ENCODE results near the gene AGFG2. TPM values are rescaled to one million over a fixed set of nuclear protein-coding genes. Genes with fewer than 3 reads are reported as not detected.
"Not testable (repeated sequence)": the region's sequence is repeated elsewhere in the genome, so short reads cannot be mapped to it uniquely, and the experiment has no call there.

AGFG2 gene
- total RNA-seq, 1 donor from 2014 or later: 22.9 TPM

DNA sequence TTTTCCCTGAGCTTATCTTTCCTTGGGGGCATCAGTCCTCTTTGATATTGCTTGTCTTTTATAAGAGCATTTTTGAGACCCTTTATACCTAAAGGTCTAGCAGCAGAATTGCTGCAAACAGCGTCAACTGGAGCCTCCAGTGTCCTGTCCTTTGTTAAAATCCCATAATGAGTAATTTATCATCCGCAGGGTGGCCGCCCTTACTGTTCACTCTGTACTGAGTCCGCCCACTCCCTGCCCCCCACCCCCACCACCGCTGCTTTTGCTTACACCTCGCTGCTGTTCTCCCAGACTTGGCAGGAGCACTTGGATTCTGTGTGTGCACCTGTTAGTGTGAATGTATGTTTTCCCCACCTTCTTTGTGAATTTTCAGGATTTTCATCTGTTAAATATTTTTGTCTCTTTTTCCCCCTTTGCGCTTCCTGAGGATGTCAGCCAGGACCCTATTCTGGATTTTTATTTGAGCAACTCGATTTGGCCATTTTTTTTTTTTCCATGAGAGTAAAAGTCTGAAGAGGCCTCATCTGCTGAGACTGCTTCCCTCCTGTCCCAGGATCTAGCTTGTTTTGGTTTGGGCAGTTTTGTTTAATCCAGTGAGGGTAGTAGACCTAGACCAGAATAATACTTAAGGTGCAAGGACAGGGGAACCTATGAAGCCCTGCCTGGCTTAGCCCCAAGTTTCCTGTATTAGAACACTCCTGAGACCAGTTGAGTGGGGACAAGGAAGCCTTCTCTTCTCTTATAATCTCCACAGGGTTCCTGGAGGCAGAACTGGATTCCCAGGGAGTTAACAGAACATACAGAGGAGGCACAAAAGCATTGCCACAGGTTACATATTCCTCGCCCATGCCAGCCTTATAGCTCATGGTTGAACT, 8.2 kb downstream of the AGFG2 start:
- DNase-seq (no peak), ATAC-seq (no peak)
- intact Hi-C loops (cut with DNase I): no loop called here
- Histone ChIP-seq H3K4me3 (peak overlapping the region; percentile 21), H3K36me3 (peaks cover 19% of the 10 kb centered on the region), H3K27me3 (ENCODE audit: low read depth) (no peaks in the 10 kb centered on the region), H3K4me1 (peaks cover 66% of the 10 kb centered on the region), H3K27ac (peak overlapping the region; percentile 88), H3K9me3 (no peaks in the 10 kb centered on the region)
- TF ChIP-seq, protein P1, sequence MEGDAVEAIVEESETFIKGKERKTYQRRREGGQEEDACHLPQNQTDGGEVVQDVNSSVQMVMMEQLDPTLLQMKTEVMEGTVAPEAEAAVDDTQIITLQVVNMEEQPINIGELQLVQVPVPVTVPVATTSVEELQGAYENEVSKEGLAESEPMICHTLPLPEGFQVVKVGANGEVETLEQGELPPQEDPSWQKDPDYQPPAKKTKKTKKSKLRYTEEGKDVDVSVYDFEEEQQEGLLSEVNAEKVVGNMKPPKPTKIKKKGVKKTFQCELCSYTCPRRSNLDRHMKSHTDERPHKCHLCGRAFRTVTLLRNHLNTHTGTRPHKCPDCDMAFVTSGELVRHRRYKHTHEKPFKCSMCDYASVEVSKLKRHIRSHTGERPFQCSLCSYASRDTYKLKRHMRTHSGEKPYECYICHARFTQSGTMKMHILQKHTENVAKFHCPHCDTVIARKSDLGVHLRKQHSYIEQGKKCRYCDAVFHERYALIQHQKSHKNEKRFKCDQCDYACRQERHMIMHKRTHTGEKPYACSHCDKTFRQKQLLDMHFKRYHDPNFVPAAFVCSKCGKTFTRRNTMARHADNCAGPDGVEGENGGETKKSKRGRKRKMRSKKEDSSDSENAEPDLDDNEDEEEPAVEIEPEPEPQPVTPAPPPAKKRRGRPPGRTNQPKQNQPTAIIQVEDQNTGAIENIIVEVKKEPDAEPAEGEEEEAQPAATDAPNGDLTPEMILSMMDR (IDR thresholded peaks at IDR 0.05): no peak

DNA sequence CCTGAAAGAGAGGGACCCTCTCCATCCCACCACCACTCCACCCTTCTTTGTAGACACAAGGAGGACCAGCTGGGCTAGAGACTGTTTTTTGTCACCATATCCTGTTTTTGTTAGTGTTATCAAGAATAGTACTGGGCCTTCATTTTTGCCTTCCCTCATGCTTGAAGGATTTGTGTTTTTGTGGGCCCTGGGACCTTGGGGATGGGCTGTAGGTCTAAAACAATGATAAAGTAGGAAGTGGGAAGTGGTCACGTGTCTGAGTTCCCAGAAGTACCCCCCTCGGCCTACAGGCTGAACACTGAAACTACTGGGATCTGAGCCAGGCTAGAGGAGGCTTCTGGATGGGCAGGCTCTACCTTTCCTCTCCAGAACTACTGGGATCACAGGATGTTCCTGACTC, 8.9 kb downstream of the AGFG2 start:
- TF ChIP-seq, protein P1 (IDR thresholded peaks at IDR 0.05): no peak
- Histone ChIP-seq H3K36me3 (peaks cover 26% of the 10 kb centered on the region), H3K27ac (peak overlapping the region; percentile 88), H3K4me3 (no peak overlapping the region), H3K9me3 (no peaks in the 10 kb centered on the region), H3K4me1 (peaks cover 66% of the 10 kb centered on the region), H3K27me3 (ENCODE audit: low read depth) (no peaks in the 10 kb centered on the region)
- ATAC-seq: peak; percentile 32 to 46
- intact Hi-C loops (cut with DNase I): no loop called here
- DNase-seq: no peak

DNA sequence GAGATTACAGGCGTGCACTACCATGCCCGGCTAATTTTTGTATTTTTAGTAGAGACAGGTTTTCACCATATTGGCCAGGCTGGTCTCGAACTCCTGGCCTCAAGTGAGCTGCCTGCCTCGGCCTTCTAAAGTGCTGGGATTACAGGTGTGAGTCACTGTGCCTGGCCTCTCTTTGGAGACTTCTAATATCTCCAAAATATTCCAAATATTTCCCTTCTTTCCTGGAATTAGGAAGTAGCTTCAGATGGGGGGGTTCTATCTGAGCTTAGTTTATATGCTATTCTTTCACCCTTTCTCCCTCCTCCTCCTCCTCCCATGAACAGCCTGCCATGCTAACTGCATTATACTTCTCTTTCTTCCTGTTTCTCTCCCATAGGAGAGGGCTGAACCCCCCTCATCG, 9.4 kb downstream of the AGFG2 start:
- H3K9me3 ChIP-seq; H3K4me3 ChIP-seq; intact Hi-C loops (cut with DNase I); DNase-seq; H3K27me3 ChIP-seq (ENCODE audit: low read depth); ATAC-seq: not testable (repeated sequence)
- H3K27ac ChIP-seq: peak overlapping the region; percentile 88
- peaks cover 32% of the 10 kb centered on the region for H3K36me3 ChIP-seq
- H3K4me1 ChIP-seq: peaks cover 65% of the 10 kb centered on the region

DNA sequence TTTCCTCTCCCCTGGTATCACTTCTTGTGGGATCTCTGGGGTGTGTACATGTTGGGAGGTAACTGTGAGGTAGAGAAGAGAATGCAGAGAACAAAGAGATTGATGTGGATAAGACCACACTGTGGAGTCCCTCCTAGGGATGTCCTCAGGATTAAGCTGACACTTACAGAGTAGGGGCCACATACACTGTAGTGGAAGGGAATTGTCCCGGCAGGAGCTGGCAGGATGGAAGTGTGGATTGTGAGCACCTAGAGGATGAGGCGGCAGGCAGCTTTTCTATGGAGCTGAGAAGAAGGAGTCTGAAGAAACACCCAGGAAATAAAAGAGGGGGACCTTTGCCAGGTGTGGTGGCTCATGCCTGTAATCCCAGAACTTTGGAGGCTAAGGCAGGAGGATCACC, 13.5 kb downstream of the AGFG2 start:
- Histone ChIP-seq H3K36me3 (peaks cover 64% of the 10 kb centered on the region), H3K9me3 (no peaks in the 10 kb centered on the region), H3K4me1 (peaks cover 31% of the 10 kb centered on the region), H3K27ac (no peak overlapping the region), H3K4me3 (no peak overlapping the region), H3K27me3 (ENCODE audit: low read depth) (no peaks in the 10 kb centered on the region)
- intact Hi-C loops (cut with DNase I): no loop called here
- TF ChIP-seq, protein P1 (IDR thresholded peaks at IDR 0.05): no peak
- ATAC-seq (no peak), DNase-seq (no peak)

DNA sequence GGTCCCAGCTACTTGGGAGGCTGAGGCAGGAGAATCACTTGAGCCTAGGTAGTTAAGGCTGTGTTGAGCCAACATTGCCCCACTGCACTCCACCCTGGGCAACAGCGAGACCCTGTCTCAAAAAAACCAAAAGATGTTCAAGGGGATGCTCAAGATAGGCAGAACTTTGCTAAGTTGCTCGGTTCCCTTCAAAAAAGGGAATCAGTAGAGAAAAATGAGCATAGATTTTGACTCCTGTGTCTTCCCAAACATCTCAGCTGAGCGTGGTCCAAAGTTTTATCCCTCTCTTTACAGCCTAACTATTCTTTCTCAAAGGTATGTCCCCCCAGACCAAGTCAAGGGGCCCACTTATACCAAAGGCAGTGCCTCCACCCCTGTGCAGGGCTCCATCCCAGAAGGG, 14.0 kb downstream of the AGFG2 start:
- ATAC-seq (no peak), DNase-seq (no peak)
- H3K4me3 ChIP-seq: no peak overlapping the region
- peaks cover 26% of the 10 kb centered on the region for H3K4me1 ChIP-seq
- peaks cover 68% of the 10 kb centered on the region for H3K36me3 ChIP-seq
- TF ChIP-seq, protein P1 (IDR thresholded peaks at IDR 0.05): no peak
- H3K27ac ChIP-seq: no peak overlapping the region
- no peaks in the 10 kb centered on the region for H3K9me3 ChIP-seq
- intact Hi-C loops (cut with DNase I): no loop called here
- H3K27me3 ChIP-seq (ENCODE audit: low read depth): no peaks in the 10 kb centered on the region

DNA sequence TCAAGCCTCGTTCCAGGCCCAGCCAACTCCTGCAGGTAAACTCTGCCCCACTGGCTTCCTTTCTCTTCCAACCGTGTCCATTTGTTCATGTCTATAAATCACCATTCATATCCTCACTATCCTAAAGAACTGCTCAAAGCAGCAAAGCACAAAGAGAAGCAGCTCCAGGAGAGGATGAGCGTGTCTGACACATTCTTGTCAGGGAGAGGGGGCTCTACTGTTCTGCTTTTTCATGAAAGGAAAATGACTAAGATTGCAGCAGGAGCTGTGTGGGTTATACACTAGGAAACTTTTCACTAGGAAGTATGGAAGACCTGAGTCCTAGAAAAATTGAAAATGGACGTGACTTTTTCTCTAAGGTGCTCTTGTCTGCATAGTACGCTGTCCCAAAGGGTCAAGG, 16.7 kb downstream of the AGFG2 start:
- peaks cover 62% of the 10 kb centered on the region for H3K36me3 ChIP-seq
- H3K27me3 ChIP-seq (ENCODE audit: low read depth): no peaks in the 10 kb centered on the region
- intact Hi-C loops (cut with DNase I): no loop called here
- TF ChIP-seq, protein P1 (IDR thresholded peaks at IDR 0.05): no peak
- H3K27ac ChIP-seq: peak overlapping the region; percentile 33
- H3K4me1 ChIP-seq: peaks cover 15% of the 10 kb centered on the region
- no peak overlapping the region for H3K4me3 ChIP-seq
- DNase-seq: no peak
- ATAC-seq: no peak
- H3K9me3 ChIP-seq: no peaks in the 10 kb centered on the region
